CMK (cell line): ENCODE measurements around the gene CCDC190.
"Not testable (repeated sequence)": the region's sequence is repeated elsewhere in the genome, so short reads cannot be mapped to it uniquely, and the experiment has no call there.

Experiments used
- DNase-seq: peaks from one replicate; pipeline ENCODE4 v3.0.0-alpha.2; 2010; ENCODE audit warnings: low read depth

CCDC190 gene

GRCh38 chr1:162832470-162832869 lies 28.5 kb downstream of the CCDC190 start:
- no peak for DNase-seq

- DNase-seq, result no peak
Measured at GRCh38 chr1:162829268-162829667, 31.7 kb downstream of the CCDC190 start.

GRCh38 chr1:162823771-162824525 lies 37.0 kb downstream of the CCDC190 start:
- no peak for DNase-seq

- DNase-seq, result no peak
Measured at GRCh38 chr1:162823231-162823630, 37.7 kb downstream of the CCDC190 start.

- DNase-seq, result no peak
Measured at GRCh38 chr1:162822391-162823200, 38.4 kb downstream of the CCDC190 start.

GRCh38 chr1:162818666-162819065 lies 42.3 kb downstream of the CCDC190 start:
- not testable (repeated sequence) for DNase-seq

- DNase-seq, result not testable (repeated sequence)
Measured at GRCh38 chr1:162818136-162818535, 42.8 kb downstream of the CCDC190 start.

GRCh38 chr1:162812357-162812756 lies 48.6 kb downstream of the CCDC190 start:
- not testable (repeated sequence) for DNase-seq

- not testable (repeated sequence) for DNase-seq
Measured at GRCh38 chr1:162807503-162807902, 53.5 kb downstream of the CCDC190 start.
